Naive thymus-derived CD4-positive, alpha-beta T cell (primary cell): ENCODE results near the gene DUSP10. TPM values are rescaled to one million over a fixed set of nuclear protein-coding genes. Genes with fewer than 3 reads are reported as not detected.

Experiments
- ATAC-seq: fragments of 150-1000 bp; cut with Tn5 transposase; 2 replicates; pipeline ENCODE4 v1.10.0; 2021; ENCODE audit warnings: mild to moderate bottlenecking, moderate library complexity
- CTCF ChIA-PET: fragments of 350-600 bp; sonication (Branson Sonifier 250); formaldehyde crosslinking; loops from one replicate; lab custom pipeline; 2021; ENCODE audit warnings: antibody characterized with exemption; lab: Charles Lee
- POLR2A ChIA-PET: fragments of 350-600 bp; sonication (Branson Sonifier 250); formaldehyde crosslinking; loops from one replicate; lab custom pipeline; 2021; ENCODE audit warnings: antibody characterized with exemption, inconsistent platforms; lab: Charles Lee
- DNase-seq, 9 donors: peaks; one replicate each; pipeline versions ENCODE4 v3.0.0 to v3.0.0-alpha.2; 2020 to 2022; ENCODE audit warnings: mixed read lengths in 1 of 9
- H3K27ac ChIP-seq: one replicate; pipeline ENCODE4 v1.7.0; 2013; ENCODE audit warnings: mild to moderate bottlenecking, low read depth, low read length, moderate library complexity
- H3K27me3 ChIP-seq, 2 donors: one replicate each; pipeline ENCODE4 v1.7.0; 2013; ENCODE audit warnings: low read length in 2 of 2, mild to moderate bottlenecking in 2 of 2, moderate library complexity in 2 of 2; ENCODE audit not compliant: control insufficient read depth in 2 of 2, insufficient read depth in 2 of 2
- H3K36me3 ChIP-seq, 3 experiments: 1 replicate in 2 of 3; 2 replicates in 1 of 3; pipeline ENCODE4 v1.7.0; 2013; ENCODE audit warnings: low read length in 3 of 3, mild to moderate bottlenecking in 3 of 3, moderate library complexity in 1 of 3; ENCODE audit not compliant: insufficient read depth in 3 of 3, control insufficient read depth in 2 of 3
- H3K4me1 ChIP-seq, 2 donors: one replicate each; pipeline ENCODE4 v1.7.0; 2013; ENCODE audit warnings: low read length in 2 of 2, mild to moderate bottlenecking in 2 of 2, moderate library complexity in 1 of 2; ENCODE audit not compliant: control insufficient read depth in 2 of 2, insufficient read depth in 2 of 2
- H3K4me3 ChIP-seq: 2 replicates; pipeline ENCODE4 v1.7.0; 2013; ENCODE audit warnings: mild to moderate bottlenecking, low read length
- H3K9me3 ChIP-seq, 3 experiments: 1 replicate in 2 of 3; 2 replicates in 1 of 3; pipeline ENCODE4 v1.7.0; 2013; ENCODE audit warnings: low read length in 3 of 3; ENCODE audit not compliant: control insufficient read depth in 2 of 3
- H3K27ac Mint-ChIP-seq, 9 donors: one replicate each; pipeline ENCODE4 v1.8.0; 2020 to 2022; ENCODE audit warnings: mixed read lengths in 9 of 9, mild to moderate bottlenecking in 8 of 9, moderate library complexity in 5 of 9, inconsistent platforms in 2 of 9
- H3K27me3 Mint-ChIP-seq, 5 donors: one replicate each; pipeline ENCODE4 v1.8.0; 2021 to 2022; ENCODE audit warnings: mixed read lengths in 5 of 5, mild to moderate bottlenecking in 1 of 5
- H3K36me3 Mint-ChIP-seq, 5 donors: one replicate each; pipeline ENCODE4 v1.8.0; 2020 to 2022; ENCODE audit warnings: mixed read lengths in 5 of 5, mild to moderate bottlenecking in 3 of 5, inconsistent platforms in 1 of 5
- H3K4me1 Mint-ChIP-seq, 7 donors: one replicate each; pipeline ENCODE4 v1.8.0; 2020 to 2022; ENCODE audit warnings: mixed read lengths in 7 of 7, mild to moderate bottlenecking in 3 of 7, inconsistent platforms in 1 of 7
- H3K4me3 Mint-ChIP-seq, 10 donors: one replicate each; pipeline ENCODE4 v1.8.0; 2020 to 2022; ENCODE audit warnings: mild to moderate bottlenecking in 10 of 10, mixed read lengths in 10 of 10, moderate library complexity in 6 of 10, inconsistent platforms in 2 of 10
- H3K9me3 Mint-ChIP-seq, 11 donors: one replicate each; pipeline ENCODE4 v1.8.0; 2020 to 2022; ENCODE audit warnings: mixed read lengths in 11 of 11, mild to moderate bottlenecking in 4 of 11, inconsistent platforms in 1 of 11, moderate library complexity in 1 of 11
- intact Hi-C, 2 donors: fragments of 100-400 bp; cut with micrococcal nuclease; formaldehyde crosslinking; loops; one replicate each; pipeline ENCODE4 v1.15.1; 2023
- polyA plus RNA-seq, 2 donors: library from polyadenylated mRNA; unstranded; fragments of 300-500 nt; fragmentation: Illumina TruSeq; gene quantifications; one replicate each; pipeline ENCODE4 v1.2.3, GENCODE V29; 2021
- total RNA-seq, 6 experiments: library from RNA in 5 of 6; stranded (reverse) in 5 of 6; gene quantifications; 1 replicate in 5 of 6; 2 replicates in 1 of 6; pipeline ENCODE4 v1.2.3 and lab custom pipeline; 2021 to 2026

DUSP10 gene
- total and polyA plus RNA-seq, 7 experiments from 2014 or later: 2.5 to 60.6 (median 3.7) TPM

GRCh38 chr1:221695301-221695700 lies 46.6 kb downstream of the DUSP10 start:
- Histone ChIP-seq H3K4me1 (no peaks in the 10 kb centered on the region), H3K27me3 (no peaks in the 10 kb centered on the region), H3K9me3 (no peaks in the 10 kb centered on the region), H3K27ac (no peak overlapping the region), H3K4me3 (no peak overlapping the region), H3K36me3 (no peaks in the 10 kb centered on the region)
- no peak for DNase-seq
- CTCF ChIA-PET: no interaction called here
- no peak overlapping the region for H3K27ac Mint-ChIP-seq
- peaks cover 0 to 9% (median 3%) of the 10 kb centered on the region in 11 donors for H3K9me3 Mint-ChIP-seq
- H3K36me3 Mint-ChIP-seq: peaks cover 0 to 41% (median 4%) of the 10 kb centered on the region in 5 donors
- no peak overlapping the region for H3K4me3 Mint-ChIP-seq
- ATAC-seq: no peak
- no peaks in the 10 kb centered on the region for H3K27me3 Mint-ChIP-seq
- peaks cover 0 to 27% (median 6%) of the 10 kb centered on the region in 7 donors for H3K4me1 Mint-ChIP-seq
- intact Hi-C loops: no loop called here
- POLR2A ChIA-PET: no interaction called here

GRCh38 chr1:221694109-221694508 lies 47.8 kb downstream of the DUSP10 start:
- Mint-ChIP-seq H3K4me3 (no peak overlapping the region), H3K9me3 (peaks cover 0 to 9% (median 3%) of the 10 kb centered on the region in 11 donors), H3K4me1 (peaks cover 0 to 22% (median 5%) of the 10 kb centered on the region in 7 donors), H3K27me3 (no peaks in the 10 kb centered on the region), H3K36me3 (peaks cover 0 to 34% (median 4%) of the 10 kb centered on the region in 5 donors), H3K27ac (no peak overlapping the region)
- H3K27ac ChIP-seq: no peak overlapping the region
- H3K4me1 ChIP-seq: no peaks in the 10 kb centered on the region
- no peaks in the 10 kb centered on the region for H3K27me3 ChIP-seq
- POLR2A ChIA-PET: no interaction called here
- CTCF ChIA-PET: no interaction called here
- no peaks in the 10 kb centered on the region for H3K36me3 ChIP-seq
- H3K9me3 ChIP-seq: no peaks in the 10 kb centered on the region
- DNase-seq (no peak), ATAC-seq (no peak)
- intact Hi-C loops: no loop called here
- H3K4me3 ChIP-seq: no peak overlapping the region

- ATAC-seq: no peak
These were observed 48.8 kb downstream of the DUSP10 start for GRCh38 chr1:221693087-221693486.

GRCh38 chr1:221692643-221693042 lies 49.2 kb downstream of the DUSP10 start:
- Histone ChIP-seq H3K9me3 (no peaks in the 10 kb centered on the region), H3K4me3 (no peak overlapping the region), H3K4me1 (no peaks in the 10 kb centered on the region), H3K27me3 (no peaks in the 10 kb centered on the region), H3K27ac (no peak overlapping the region), H3K36me3 (no peaks in the 10 kb centered on the region)
- intact Hi-C loops: no loop called here
- no peak overlapping the region for H3K27ac Mint-ChIP-seq
- H3K27me3 Mint-ChIP-seq: no peaks in the 10 kb centered on the region
- ChIA-PET POLR2A (no interaction called here), CTCF (no interaction called here)
- DNase-seq (no peak), ATAC-seq (no peak)
- peaks cover 0 to 24% (median 0%) of the 10 kb centered on the region in 5 donors for H3K36me3 Mint-ChIP-seq
- H3K4me3 Mint-ChIP-seq: no peak overlapping the region
- peaks cover 0 to 25% (median 0%) of the 10 kb centered on the region in 7 donors for H3K4me1 Mint-ChIP-seq
- H3K9me3 Mint-ChIP-seq: peaks cover 0 to 9% (median 3%) of the 10 kb centered on the region in 11 donors

More at GRCh38 chr1:221693087-221693486, 48.8 kb downstream of the DUSP10 start:
- H3K27me3 Mint-ChIP-seq: no peaks in the 10 kb centered on the region
- intact Hi-C loops: no loop called here
- H3K36me3 Mint-ChIP-seq: peaks cover 0 to 28% (median 0%) of the 10 kb centered on the region in 5 donors
- ChIA-PET POLR2A (no interaction called here), CTCF (no interaction called here)
- no peak overlapping the region for H3K27ac ChIP-seq
- no peak overlapping the region for H3K4me3 ChIP-seq
- H3K27ac Mint-ChIP-seq: no peak overlapping the region
- H3K4me1 ChIP-seq: no peaks in the 10 kb centered on the region
- DNase-seq: no peak
- peaks cover 0 to 9% (median 3%) of the 10 kb centered on the region in 11 donors for H3K9me3 Mint-ChIP-seq
- H3K9me3 ChIP-seq: no peaks in the 10 kb centered on the region
- no peaks in the 10 kb centered on the region for H3K36me3 ChIP-seq
- no peak overlapping the region for H3K4me3 Mint-ChIP-seq
- peaks cover 0 to 23% (median 0%) of the 10 kb centered on the region in 7 donors for H3K4me1 Mint-ChIP-seq
- H3K27me3 ChIP-seq: no peaks in the 10 kb centered on the region

DNA sequence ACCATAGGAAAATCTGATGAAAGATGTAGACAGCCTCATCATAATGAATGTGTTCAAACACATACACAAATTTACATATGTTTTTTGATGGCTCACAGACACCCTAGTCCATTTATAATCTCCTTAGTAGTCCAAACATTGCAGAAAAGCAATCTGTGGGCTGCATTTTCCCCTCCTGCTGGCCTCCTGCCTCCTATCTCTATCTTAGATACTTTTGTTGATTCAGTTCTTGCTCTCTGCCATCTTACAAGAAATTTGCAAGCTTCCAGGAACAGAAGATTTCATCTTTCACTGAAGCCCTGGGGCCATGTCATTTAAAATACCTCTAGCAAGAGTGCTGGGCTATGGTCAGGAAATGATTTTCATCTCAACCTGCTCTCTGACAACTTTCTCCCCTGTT lies 50.6 kb downstream of the DUSP10 start:
- H3K27me3 Mint-ChIP-seq: no peaks in the 10 kb centered on the region
- no peak for DNase-seq
- Histone ChIP-seq H3K4me1 (no peaks in the 10 kb centered on the region), H3K27ac (no peak overlapping the region), H3K9me3 (no peaks in the 10 kb centered on the region), H3K4me3 (no peak overlapping the region), H3K36me3 (no peaks in the 10 kb centered on the region), H3K27me3 (no peaks in the 10 kb centered on the region)
- H3K4me1 Mint-ChIP-seq: peaks cover 0 to 25% (median 0%) of the 10 kb centered on the region in 7 donors
- peaks cover 0 to 14% (median 0%) of the 10 kb centered on the region in 5 donors for H3K36me3 Mint-ChIP-seq
- POLR2A ChIA-PET: interaction anchor here (1.0 kb wide), 1 partner anchor 19 kb away, joined by 3 read pairs; no protein-coding TSS in a partner anchor
- H3K9me3 Mint-ChIP-seq: peaks cover 0 to 9% (median 3%) of the 10 kb centered on the region in 11 donors
- intact Hi-C loops: no loop called here
- ATAC-seq: no peak
- peak overlapping the region in 1 of 9 donors; percentile 30 for H3K27ac Mint-ChIP-seq
- CTCF ChIA-PET: no interaction called here
- H3K4me3 Mint-ChIP-seq: no peak overlapping the region

GRCh38 chr1:221690858-221691257 lies 51.0 kb downstream of the DUSP10 start:
- Histone ChIP-seq H3K4me3 (no peak overlapping the region), H3K9me3 (no peaks in the 10 kb centered on the region), H3K4me1 (no peaks in the 10 kb centered on the region), H3K27ac (no peak overlapping the region), H3K27me3 (no peaks in the 10 kb centered on the region), H3K36me3 (no peaks in the 10 kb centered on the region)
- Mint-ChIP-seq H3K4me3 (no peak overlapping the region), H3K27me3 (no peaks in the 10 kb centered on the region), H3K9me3 (peaks cover 0 to 9% (median 3%) of the 10 kb centered on the region in 11 donors), H3K4me1 (peaks cover 0 to 25% (median 0%) of the 10 kb centered on the region in 7 donors), H3K36me3 (peaks cover 0 to 14% (median 0%) of the 10 kb centered on the region in 5 donors), H3K27ac (no peak overlapping the region)
- no peak for ATAC-seq
- CTCF ChIA-PET: no interaction called here
- DNase-seq: no peak
- intact Hi-C loops: no loop called here
- POLR2A ChIA-PET: interaction anchor here (1.0 kb wide), 1 partner anchor 19 kb away, joined by 3 read pairs; no protein-coding TSS in a partner anchor

DNA sequence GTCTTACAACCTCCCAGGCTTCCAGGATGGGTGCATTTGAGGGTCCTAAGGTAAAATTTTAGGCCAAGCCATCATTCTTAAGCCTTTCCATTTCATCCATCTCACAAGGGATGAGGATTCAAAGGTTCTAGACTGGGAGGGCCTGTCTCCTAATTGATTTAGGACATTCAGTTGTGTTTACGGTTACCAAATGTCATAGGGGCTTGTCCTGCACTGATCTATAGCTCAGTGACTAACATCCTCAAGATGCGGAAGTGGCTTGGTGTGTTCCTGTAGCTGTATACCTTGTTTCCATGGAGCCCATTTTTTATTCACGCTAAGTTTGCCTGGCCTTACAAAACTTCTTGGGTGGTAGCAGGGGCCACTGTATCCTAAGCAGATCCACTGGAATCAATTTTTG lies 52.8 kb downstream of the DUSP10 start:
- H3K4me3 Mint-ChIP-seq: no peak overlapping the region
- H3K27me3 Mint-ChIP-seq: no peaks in the 10 kb centered on the region
- intact Hi-C loops: loop anchor here (1.0 to 2.0 kb wide), 2 partner anchors 24 kb away; no protein-coding TSS in a partner anchor
- DNase-seq (peak in 1 of 9 donors; percentile 11), ATAC-seq (peak; percentile 85)
- Histone ChIP-seq H3K4me3 (no peak overlapping the region), H3K9me3 (no peaks in the 10 kb centered on the region), H3K27ac (no peak overlapping the region), H3K27me3 (no peaks in the 10 kb centered on the region), H3K4me1 (no peaks in the 10 kb centered on the region), H3K36me3 (no peaks in the 10 kb centered on the region)
- POLR2A ChIA-PET: interaction anchor here (0.8 kb wide), 1 partner anchor 18 kb away, joined by 3 read pairs; no protein-coding TSS in a partner anchor
- H3K9me3 Mint-ChIP-seq: peaks cover 0 to 9% (median 3%) of the 10 kb centered on the region in 11 donors
- H3K4me1 Mint-ChIP-seq: peaks cover 0 to 25% (median 0%) of the 10 kb centered on the region in 7 donors
- peak overlapping the region in 2 of 9 donors; percentile 48 to 77 for H3K27ac Mint-ChIP-seq
- CTCF ChIA-PET: interaction anchor here (0.8 to 1.1 kb wide), 2 partner anchors 19 to 53 kb away, joined by 3 to 4 read pairs; partner anchors contain the start of gene DUSP10
- peaks cover 0 to 8% (median 0%) of the 10 kb centered on the region in 5 donors for H3K36me3 Mint-ChIP-seq
